ENCODE data around the gene CALCR.

Gene CALCR

DNA sequence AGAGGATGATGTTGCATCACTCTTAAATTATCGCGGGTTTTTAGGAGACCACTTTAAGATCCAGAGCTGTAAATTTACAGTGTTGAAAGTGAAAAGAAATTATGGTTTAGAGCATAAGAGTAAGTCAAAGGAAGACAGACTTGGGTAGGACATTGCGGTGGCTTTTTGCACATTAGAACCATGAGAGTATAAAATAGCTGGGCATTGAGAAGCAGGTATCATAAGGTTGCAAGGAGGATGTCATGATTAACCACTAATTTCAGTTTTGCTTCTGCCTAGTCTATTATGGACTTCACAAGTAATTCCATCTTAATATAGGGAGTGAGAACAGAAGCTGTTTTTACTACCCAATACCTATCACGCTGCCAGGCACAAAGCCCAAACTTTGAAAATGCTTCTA is 57.7 kb downstream of the CALCR start:
- Histone ChIP-seq H3K9me3 (ENCODE audit: control insufficient read depth, insufficient read depth, low read depth, low read length) (no peaks in the 10 kb centered on the region), H3K4me3 (ENCODE audit: low read depth, low read length) (no peak overlapping the region), H3K36me3 (ENCODE audit: control insufficient read depth in 2 of 2, insufficient read depth in 1 of 2, low read length in 2 of 2) (no peaks in the 10 kb centered on the region), H3K4me1 (ENCODE audit: control insufficient read depth, insufficient read depth, low read length) (no peaks in the 10 kb centered on the region), H3K27ac (ENCODE audit: extremely low read depth, low read depth, low read length) (no peak overlapping the region)
- CTCF ChIA-PET, result no interaction called here
- no peak for TF ChIP-seq ZFP41 (tag by site-specific recombination; IDR thresholded peaks at IDR 0.05; ENCODE audit: borderline replicate concordance)
- TF ChIP-seq, protein P1, sequence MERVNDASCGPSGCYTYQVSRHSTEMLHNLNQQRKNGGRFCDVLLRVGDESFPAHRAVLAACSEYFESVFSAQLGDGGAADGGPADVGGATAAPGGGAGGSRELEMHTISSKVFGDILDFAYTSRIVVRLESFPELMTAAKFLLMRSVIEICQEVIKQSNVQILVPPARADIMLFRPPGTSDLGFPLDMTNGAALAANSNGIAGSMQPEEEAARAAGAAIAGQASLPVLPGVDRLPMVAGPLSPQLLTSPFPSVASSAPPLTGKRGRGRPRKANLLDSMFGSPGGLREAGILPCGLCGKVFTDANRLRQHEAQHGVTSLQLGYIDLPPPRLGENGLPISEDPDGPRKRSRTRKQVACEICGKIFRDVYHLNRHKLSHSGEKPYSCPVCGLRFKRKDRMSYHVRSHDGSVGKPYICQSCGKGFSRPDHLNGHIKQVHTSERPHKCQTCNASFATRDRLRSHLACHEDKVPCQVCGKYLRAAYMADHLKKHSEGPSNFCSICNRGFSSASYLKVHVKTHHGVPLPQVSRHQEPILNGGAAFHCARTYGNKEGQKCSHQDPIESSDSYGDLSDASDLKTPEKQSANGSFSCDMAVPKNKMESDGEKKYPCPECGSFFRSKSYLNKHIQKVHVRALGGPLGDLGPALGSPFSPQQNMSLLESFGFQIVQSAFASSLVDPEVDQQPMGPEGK (tag by site-specific recombination; IDR thresholded peaks at IDR 0.05), result no peak
- POLR2A ChIA-PET, result no interaction called here

DNA sequence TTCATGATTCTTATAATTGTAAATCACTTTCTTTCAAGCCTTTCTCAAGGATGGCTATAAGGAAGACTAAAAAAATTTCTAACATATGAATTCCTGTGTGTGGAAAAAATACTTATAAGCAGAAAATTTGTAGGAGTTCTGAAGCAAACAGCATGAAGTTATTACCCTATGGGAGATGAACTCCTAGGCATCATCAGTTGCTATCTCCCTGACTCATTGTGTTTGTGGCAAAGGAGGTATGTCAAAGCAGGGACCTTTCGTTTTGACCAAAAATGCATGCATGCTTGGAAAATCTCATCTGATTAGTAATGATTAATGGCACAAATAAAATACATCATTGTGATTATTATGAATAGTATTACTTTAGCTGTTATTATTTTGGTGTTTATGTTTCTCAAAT is 59.4 kb downstream of the CALCR start:
- CTCF ChIA-PET, result interaction anchor here (0.7 kb wide), 1 partner anchor 36 kb away, joined by 3 read pairs; no protein-coding TSS in a partner anchor

DNA sequence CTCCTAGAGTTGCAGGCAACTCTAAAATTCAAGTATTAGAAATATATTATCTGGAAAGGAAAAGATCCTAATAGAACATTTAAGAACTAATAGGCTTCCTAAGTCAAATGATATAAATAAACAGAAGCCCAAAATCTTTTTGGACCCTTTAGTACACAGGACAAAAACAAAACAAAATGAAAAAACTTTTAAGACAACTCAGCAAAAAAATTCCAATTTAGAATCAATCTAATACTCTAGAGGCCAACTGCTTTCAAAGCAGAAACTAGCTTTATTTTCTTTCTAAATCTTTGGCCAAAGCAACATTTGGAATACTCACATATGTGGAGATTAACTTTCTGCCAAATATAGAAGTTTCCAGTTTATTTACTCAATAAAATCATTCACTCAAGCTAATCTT is 65.2 kb downstream of the CALCR start:
- H3K4me1 ChIP-seq (ENCODE audit: control insufficient read depth, insufficient read depth, low read length), result no peaks in the 10 kb centered on the region
- H3K36me3 ChIP-seq (ENCODE audit: control insufficient read depth in 2 of 2, insufficient read depth in 1 of 2, low read length in 2 of 2), result no peaks in the 10 kb centered on the region
- TF ChIP-seq ZNF341 (tag by site-specific recombination; IDR thresholded peaks at IDR 0.05; ENCODE audit: low read depth) (no peak), ZSCAN30 (tag by site-specific recombination; IDR thresholded peaks at IDR 0.05) (no peak)
- TF ChIP-seq, protein P2, sequence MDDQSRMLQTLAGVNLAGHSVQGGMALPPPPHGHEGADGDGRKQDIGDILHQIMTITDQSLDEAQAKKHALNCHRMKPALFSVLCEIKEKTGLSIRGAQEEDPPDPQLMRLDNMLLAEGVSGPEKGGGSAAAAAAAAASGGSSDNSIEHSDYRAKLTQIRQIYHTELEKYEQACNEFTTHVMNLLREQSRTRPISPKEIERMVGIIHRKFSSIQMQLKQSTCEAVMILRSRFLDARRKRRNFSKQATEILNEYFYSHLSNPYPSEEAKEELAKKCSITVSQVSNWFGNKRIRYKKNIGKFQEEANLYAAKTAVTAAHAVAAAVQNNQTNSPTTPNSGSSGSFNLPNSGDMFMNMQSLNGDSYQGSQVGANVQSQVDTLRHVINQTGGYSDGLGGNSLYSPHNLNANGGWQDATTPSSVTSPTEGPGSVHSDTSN (CRISPR knock-in tag; IDR thresholded peaks at IDR 0.05), result no peak
- H3K27ac ChIP-seq (ENCODE audit: extremely low read depth, low read depth, low read length), result no peak overlapping the region
- H3K9me3 ChIP-seq (ENCODE audit: control insufficient read depth, insufficient read depth, low read depth, low read length), result no peaks in the 10 kb centered on the region
- ChIA-PET POLR2A (no interaction called here), CTCF (no interaction called here)
- H3K4me3 ChIP-seq (ENCODE audit: low read depth, low read length), result no peak overlapping the region

More for the DNA sequence above, 59.4 kb downstream of the CALCR start:
- H3K27ac ChIP-seq (ENCODE audit: extremely low read depth, low read depth, low read length), result no peak overlapping the region
- H3K36me3 ChIP-seq (ENCODE audit: control insufficient read depth in 2 of 2, insufficient read depth in 1 of 2, low read length in 2 of 2), result no peaks in the 10 kb centered on the region
- H3K4me1 ChIP-seq (ENCODE audit: control insufficient read depth, insufficient read depth, low read length), result no peaks in the 10 kb centered on the region
- H3K4me3 ChIP-seq (ENCODE audit: low read depth, low read length), result no peak overlapping the region
- POLR2A ChIA-PET, result no interaction called here
- H3K9me3 ChIP-seq (ENCODE audit: control insufficient read depth, insufficient read depth, low read depth, low read length), result no peaks in the 10 kb centered on the region
- TF ChIP-seq GLI2 (tag by site-specific recombination; IDR thresholded peaks at IDR 0.05; ENCODE audit: borderline replicate concordance, low read depth), result no peak
- TF ChIP-seq, protein P3, sequence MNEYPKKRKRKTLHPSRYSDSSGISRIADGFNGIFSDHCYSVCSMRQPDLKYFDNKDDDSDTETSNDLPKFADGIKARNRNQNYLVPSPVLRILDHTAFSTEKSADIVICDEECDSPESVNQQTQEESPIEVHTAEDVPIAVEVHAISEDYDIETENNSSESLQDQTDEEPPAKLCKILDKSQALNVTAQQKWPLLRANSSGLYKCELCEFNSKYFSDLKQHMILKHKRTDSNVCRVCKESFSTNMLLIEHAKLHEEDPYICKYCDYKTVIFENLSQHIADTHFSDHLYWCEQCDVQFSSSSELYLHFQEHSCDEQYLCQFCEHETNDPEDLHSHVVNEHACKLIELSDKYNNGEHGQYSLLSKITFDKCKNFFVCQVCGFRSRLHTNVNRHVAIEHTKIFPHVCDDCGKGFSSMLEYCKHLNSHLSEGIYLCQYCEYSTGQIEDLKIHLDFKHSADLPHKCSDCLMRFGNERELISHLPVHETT (tag by site-specific recombination; IDR thresholded peaks at IDR 0.05), result no peak
- TF ChIP-seq ZNF792 (tag by site-specific recombination; IDR thresholded peaks at IDR 0.05), result no peak
- TF ChIP-seq OSR2 (tag by site-specific recombination; IDR thresholded peaks at IDR 0.05), result no peak
- no peak for TF ChIP-seq KLF7 (tag by site-specific recombination; IDR thresholded peaks at IDR 0.05; ENCODE audit: borderline replicate concordance)
- no peak for TF ChIP-seq ZNF223 (tag by site-specific recombination; IDR thresholded peaks at IDR 0.05)
- TF ChIP-seq ZNF571 (tag by site-specific recombination; IDR thresholded peaks at IDR 0.05), result no peak
- no peak for TF ChIP-seq RBAK (tag by site-specific recombination; IDR thresholded peaks at IDR 0.05)
- no peak for TF ChIP-seq ZNF157 (tag by site-specific recombination; IDR thresholded peaks at IDR 0.05)
- TF ChIP-seq ZNF623 (tag by site-specific recombination; IDR thresholded peaks at IDR 0.05), result no peak
- TF ChIP-seq SETDB1 (IDR thresholded peaks at IDR 0.05; ENCODE audit: insufficient read length, low read length), result no peak
- TF ChIP-seq GLI4 (tag by site-specific recombination; IDR thresholded peaks at IDR 0.05), result no peak
- TF ChIP-seq YY2 (tag by site-specific recombination; IDR thresholded peaks at IDR 0.05), result no peak
- TF ChIP-seq ZNF747 (tag by site-specific recombination; IDR thresholded peaks at IDR 0.05), result no peak
- no peak for TF ChIP-seq ZBTB1 (tag by site-specific recombination; IDR thresholded peaks at IDR 0.05)
- no peak for TF ChIP-seq ZNF473 (tag by site-specific recombination; IDR thresholded peaks at IDR 0.05)

Measured in HEK293 (cell line).